ENCODE measurements around the gene MAIP1. TPM values are rescaled to one million over a fixed set of nuclear protein-coding genes. Genes with fewer than 3 reads are reported as not detected.
A peak's percentile ranks its signal among the peaks of the same experiment; 100 is the strongest.

MAIP1 gene
- polyA plus RNA-seq, 4 donors = 30.8 to 35.0 (median 32.9) TPM

- peak in 1 of 4 donors; percentile 52 for DNase-seq (ENCODE audit: low read depth in 4 of 4, low spot score in 3 of 4)
These were observed 30.3 kb downstream of the MAIP1 start for GRCh38 chr2:199985625-199986207.

DNA sequence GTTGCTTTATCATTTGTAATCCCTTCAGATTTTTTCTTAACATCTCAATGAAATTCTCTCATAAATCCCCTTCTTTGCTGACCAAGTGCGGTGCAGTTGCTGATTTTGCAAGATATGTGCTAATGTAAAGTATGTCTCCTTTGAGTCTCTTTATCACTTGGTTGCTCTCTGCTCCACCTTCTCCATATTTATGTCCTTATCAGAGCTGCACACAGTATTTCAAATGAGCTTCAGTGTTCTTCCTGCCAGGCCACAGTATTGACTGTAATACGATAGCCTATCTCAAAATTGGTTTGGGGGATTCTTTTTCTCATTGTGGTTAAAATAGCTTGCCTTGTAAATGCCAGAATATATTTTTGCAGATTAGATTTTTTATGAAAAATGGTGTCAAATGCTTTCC lies 32.2 kb downstream of the MAIP1 start:
- DNase-seq (ENCODE audit: low read depth in 4 of 4, low spot score in 3 of 4) = no peak

- DNase-seq (ENCODE audit: low read depth in 4 of 4, low spot score in 3 of 4) = no peak
These were observed 32.8 kb downstream of the MAIP1 start for GRCh38 chr2:199988151-199988550.

- DNase-seq (ENCODE audit: low read depth in 4 of 4, low spot score in 3 of 4) = no peak
These were observed 34.4 kb downstream of the MAIP1 start for GRCh38 chr2:199989822-199990221.

- no peak for DNase-seq (ENCODE audit: low read depth in 4 of 4, low spot score in 3 of 4)
These were observed 36.3 kb downstream of the MAIP1 start for GRCh38 chr2:199991691-199992090.

- DNase-seq (ENCODE audit: low read depth in 4 of 4, low spot score in 3 of 4) = no peak
These were observed 36.9 kb downstream of the MAIP1 start for GRCh38 chr2:199992296-199992695.

DNA sequence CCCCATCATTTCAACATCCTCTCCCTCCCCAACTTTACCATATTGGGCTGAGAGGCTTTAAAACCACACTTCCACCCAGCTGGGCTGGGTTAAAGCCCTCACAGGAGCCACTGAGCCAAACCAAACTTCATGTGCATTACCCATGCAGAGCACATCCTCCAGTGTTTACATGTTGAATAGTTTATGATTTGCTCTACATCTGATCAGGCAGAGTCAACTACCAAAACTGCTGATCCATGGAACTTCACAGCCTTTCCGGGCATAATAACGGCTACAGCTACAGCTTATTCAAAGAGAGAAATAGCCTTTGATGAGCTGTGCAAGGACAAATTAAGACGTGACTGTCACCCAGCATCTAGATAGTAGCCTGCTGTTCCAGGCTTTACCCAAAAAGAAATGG lies 39.0 kb downstream of the MAIP1 start:
- DNase-seq (ENCODE audit: low read depth in 4 of 4, low spot score in 3 of 4) = no peak

DNA sequence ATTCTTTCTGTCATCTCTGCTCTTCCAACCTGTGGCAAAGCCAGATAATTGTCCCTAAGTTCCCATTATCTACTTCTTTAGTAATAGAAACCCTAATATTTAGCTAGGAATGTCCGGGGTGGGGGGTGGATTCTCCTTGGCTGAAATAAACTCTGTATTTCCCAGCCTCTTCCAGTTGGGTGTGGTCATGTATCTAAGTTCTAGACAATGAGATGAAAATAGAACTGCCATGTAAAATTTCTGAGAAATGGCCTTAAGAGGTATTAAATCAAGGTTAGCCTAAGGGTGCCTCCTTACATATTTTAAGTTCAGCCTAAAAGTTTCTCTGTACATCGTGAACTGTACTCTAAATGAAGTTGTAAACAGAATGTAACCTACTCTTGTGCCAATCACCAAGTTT lies 39.5 kb downstream of the MAIP1 start:
- no peak for DNase-seq (ENCODE audit: low read depth in 4 of 4, low spot score in 3 of 4)

DNA sequence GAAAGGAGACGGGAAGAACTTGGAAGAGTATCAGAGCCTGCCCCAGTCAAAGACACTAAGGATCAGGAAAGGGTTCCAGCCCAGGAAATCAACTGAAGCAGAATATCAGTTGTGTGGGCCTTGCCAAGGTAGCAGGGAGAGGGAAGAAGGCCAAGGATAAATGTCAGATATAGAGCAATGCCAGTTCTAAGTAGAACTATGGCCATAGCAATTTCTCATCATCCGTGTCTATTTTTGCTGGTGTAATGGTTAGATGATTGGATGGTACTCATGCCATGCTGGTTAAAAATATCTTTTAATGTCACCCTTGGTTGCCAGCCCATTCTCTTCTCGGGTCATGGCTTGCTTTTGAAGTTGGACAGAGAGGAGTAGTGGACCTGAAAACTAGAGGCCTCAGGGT lies 41.9 kb downstream of the MAIP1 start:
- no peak for DNase-seq (ENCODE audit: low read depth in 4 of 4, low spot score in 3 of 4)

- DNase-seq (ENCODE audit: low read depth in 4 of 4, low spot score in 3 of 4) = no peak
These were observed 43.8 kb downstream of the MAIP1 start for GRCh38 chr2:199999166-199999565.

- DNase-seq (ENCODE audit: low read depth in 4 of 4, low spot score in 3 of 4) = no peak
These were observed 45.2 kb downstream of the MAIP1 start for GRCh38 chr2:200000444-200001163.

- DNase-seq (ENCODE audit: low read depth in 4 of 4, low spot score in 3 of 4) = no peak
These were observed 48.1 kb downstream of the MAIP1 start for GRCh38 chr2:200003444-200003843.

- no peak for DNase-seq (ENCODE audit: low read depth in 4 of 4, low spot score in 3 of 4)
These were observed 50.3 kb downstream of the MAIP1 start for GRCh38 chr2:200005675-200006074.

GRCh38 chr2:200007306-200007705 lies 51.9 kb downstream of the MAIP1 start:
- DNase-seq (ENCODE audit: low read depth in 4 of 4, low spot score in 3 of 4) = no peak

DNA sequence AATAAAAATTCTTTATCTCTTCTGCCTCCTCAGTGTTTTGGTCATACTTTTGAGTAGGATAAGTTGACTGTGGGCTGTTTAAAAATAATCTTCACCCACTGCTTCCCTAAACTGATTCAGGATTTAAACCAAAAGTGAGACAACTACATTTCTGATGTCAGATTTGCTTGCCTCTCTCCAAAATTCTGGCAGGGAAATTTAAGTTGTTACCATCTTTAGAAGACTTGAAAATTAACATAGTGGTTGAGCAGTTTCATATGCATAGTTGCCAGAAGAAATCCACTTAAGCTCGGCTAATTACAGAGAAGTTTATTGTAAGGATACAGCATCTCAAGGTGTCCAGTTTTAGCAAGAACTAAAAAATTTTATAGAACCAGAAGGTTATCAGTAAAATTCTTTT lies 57.0 kb downstream of the MAIP1 start:
- DNase-seq (ENCODE audit: low read depth in 4 of 4, low spot score in 3 of 4) = no peak

Other genes with a start within 250 kb of the MAIP1 start
- gene FTCDNL1, start 104.4 kb upstream of the MAIP1 start, polyA plus RNA-seq (ENCODE audit: insufficient read length in 4 of 4) = 1 to 10 TPM in 3 of 4 donors, under 1 TPM in 1; 0.97 to 1.9 (median 1.3) TPM
- gene C2orf69, start 44.3 kb upstream of the MAIP1 start, polyA plus RNA-seq (ENCODE audit: insufficient read length in 4 of 4) = 10 to 100 TPM; 11.4 to 14.6 (median 13.4) TPM
- 10 to 100 TPM; 12.9 to 15.8 (median 14.0) TPM for gene TYW5, start 91 bp upstream of the MAIP1 start, polyA plus RNA-seq (ENCODE audit: insufficient read length in 4 of 4)